ENCODE measurements around the gene PRDM16.

PRDM16 gene

GRCh38 chr1:3068564-3069431, at the start of gene PRDM16:
PRDM16 (plus strand) TSS chr1:3069203; CDS start chr1:3069260, 57 bp downstream.
- intact Hi-C loops (cut with micrococcal nuclease): no loop called here
- H3K27me3 Mint-ChIP-seq: peaks cover 65% of the 10 kb centered on the region
- H3K9me3 Mint-ChIP-seq: no peaks in the 10 kb centered on the region
- H3K4me3 Mint-ChIP-seq: peak within 1 kb of the TSS; percentile 55
- H3K4me1 Mint-ChIP-seq (ENCODE audit: low read depth): no peaks in the 10 kb centered on the region
- no peaks in the 10 kb centered on the region for H3K36me3 Mint-ChIP-seq (ENCODE audit: low read depth)
- no peak within 1 kb of the TSS for H3K27ac Mint-ChIP-seq

- intact Hi-C loops (cut with micrococcal nuclease): no loop called here
- H3K4me3 Mint-ChIP-seq: no peak overlapping the region
- H3K36me3 Mint-ChIP-seq (ENCODE audit: low read depth): no peaks in the 10 kb centered on the region
- no peak overlapping the region for H3K27ac Mint-ChIP-seq
- H3K9me3 Mint-ChIP-seq: no peaks in the 10 kb centered on the region
- H3K4me1 Mint-ChIP-seq (ENCODE audit: low read depth): no peaks in the 10 kb centered on the region
- no peaks in the 10 kb centered on the region for H3K27me3 Mint-ChIP-seq
Observed at GRCh38 chr1:3019516-3020051, 49.4 kb upstream of the PRDM16 start.

- intact Hi-C loops (cut with micrococcal nuclease): no loop called here
- Mint-ChIP-seq H3K4me3 (no peak overlapping the region), H3K9me3 (no peaks in the 10 kb centered on the region), H3K27ac (no peak overlapping the region), H3K36me3 (ENCODE audit: low read depth) (no peaks in the 10 kb centered on the region), H3K4me1 (ENCODE audit: low read depth) (no peaks in the 10 kb centered on the region), H3K27me3 (no peaks in the 10 kb centered on the region)
Observed at GRCh38 chr1:3020263-3020909, 48.6 kb upstream of the PRDM16 start.

GRCh38 chr1:3021233-3021671, 47.8 kb upstream of the PRDM16 start, which contains the start of gene ACTRT2:
ACTRT2 (plus strand) TSS chr1:3021467; CDS start chr1:3021687, 220 bp downstream.
- no peak within 1 kb of the TSS for H3K4me3 Mint-ChIP-seq
- H3K27ac Mint-ChIP-seq: no peak within 1 kb of the TSS
- no peaks in the 10 kb centered on the region for H3K9me3 Mint-ChIP-seq
- H3K27me3 Mint-ChIP-seq: no peaks in the 10 kb centered on the region
- intact Hi-C loops (cut with micrococcal nuclease): no loop called here
- H3K4me1 Mint-ChIP-seq (ENCODE audit: low read depth): no peaks in the 10 kb centered on the region
- no peaks in the 10 kb centered on the region for H3K36me3 Mint-ChIP-seq (ENCODE audit: low read depth)

- H3K27ac Mint-ChIP-seq: no peak overlapping the region
- no peaks in the 10 kb centered on the region for H3K9me3 Mint-ChIP-seq
- no peaks in the 10 kb centered on the region for H3K4me1 Mint-ChIP-seq (ENCODE audit: low read depth)
- no peaks in the 10 kb centered on the region for H3K27me3 Mint-ChIP-seq
- intact Hi-C loops (cut with micrococcal nuclease): no loop called here
- no peak overlapping the region for H3K4me3 Mint-ChIP-seq
- no peaks in the 10 kb centered on the region for H3K36me3 Mint-ChIP-seq (ENCODE audit: low read depth)
Observed at GRCh38 chr1:3021801-3022401, 47.1 kb upstream of the PRDM16 start.

GRCh38 chr1:3022511-3022973, 46.5 kb upstream of the PRDM16 start:
- H3K4me3 Mint-ChIP-seq: no peak overlapping the region
- H3K9me3 Mint-ChIP-seq: no peaks in the 10 kb centered on the region
- intact Hi-C loops (cut with micrococcal nuclease): no loop called here
- H3K4me1 Mint-ChIP-seq (ENCODE audit: low read depth): no peaks in the 10 kb centered on the region
- no peaks in the 10 kb centered on the region for H3K36me3 Mint-ChIP-seq (ENCODE audit: low read depth)
- no peaks in the 10 kb centered on the region for H3K27me3 Mint-ChIP-seq
- H3K27ac Mint-ChIP-seq: no peak overlapping the region

- intact Hi-C loops (cut with micrococcal nuclease): no loop called here
- Mint-ChIP-seq H3K27me3 (no peaks in the 10 kb centered on the region), H3K27ac (no peak overlapping the region), H3K4me1 (ENCODE audit: low read depth) (no peaks in the 10 kb centered on the region), H3K36me3 (ENCODE audit: low read depth) (no peaks in the 10 kb centered on the region), H3K9me3 (no peaks in the 10 kb centered on the region), H3K4me3 (no peak overlapping the region)
Observed at GRCh38 chr1:3022976-3023375, 46.0 kb upstream of the PRDM16 start.

- Mint-ChIP-seq H3K27me3 (peaks cover 2% of the 10 kb centered on the region), H3K36me3 (ENCODE audit: low read depth) (no peaks in the 10 kb centered on the region), H3K9me3 (no peaks in the 10 kb centered on the region), H3K27ac (no peak overlapping the region), H3K4me3 (no peak overlapping the region), H3K4me1 (ENCODE audit: low read depth) (no peaks in the 10 kb centered on the region)
- intact Hi-C loops (cut with micrococcal nuclease): no loop called here
Observed at GRCh38 chr1:3024019-3024418, 45.0 kb upstream of the PRDM16 start.

- Mint-ChIP-seq H3K4me3 (no peak overlapping the region), H3K9me3 (no peaks in the 10 kb centered on the region), H3K27ac (no peak overlapping the region), H3K27me3 (peaks cover 2% of the 10 kb centered on the region), H3K36me3 (ENCODE audit: low read depth) (no peaks in the 10 kb centered on the region), H3K4me1 (ENCODE audit: low read depth) (no peaks in the 10 kb centered on the region)
- intact Hi-C loops (cut with micrococcal nuclease): no loop called here
Observed at GRCh38 chr1:3024588-3024987, 44.4 kb upstream of the PRDM16 start.

- Mint-ChIP-seq H3K4me1 (ENCODE audit: low read depth) (no peaks in the 10 kb centered on the region), H3K4me3 (no peak overlapping the region), H3K9me3 (no peaks in the 10 kb centered on the region), H3K27ac (no peak overlapping the region), H3K27me3 (peaks cover 2% of the 10 kb centered on the region), H3K36me3 (ENCODE audit: low read depth) (no peaks in the 10 kb centered on the region)
- intact Hi-C loops (cut with micrococcal nuclease): no loop called here
Observed at GRCh38 chr1:3026124-3026523, 42.9 kb upstream of the PRDM16 start.

GRCh38 chr1:3026581-3027391, 42.2 kb upstream of the PRDM16 start:
- intact Hi-C loops (cut with micrococcal nuclease): no loop called here
- H3K27me3 Mint-ChIP-seq: peaks cover 2% of the 10 kb centered on the region
- no peaks in the 10 kb centered on the region for H3K4me1 Mint-ChIP-seq (ENCODE audit: low read depth)
- no peaks in the 10 kb centered on the region for H3K36me3 Mint-ChIP-seq (ENCODE audit: low read depth)
- H3K9me3 Mint-ChIP-seq: no peaks in the 10 kb centered on the region
- no peak overlapping the region for H3K4me3 Mint-ChIP-seq
- no peak overlapping the region for H3K27ac Mint-ChIP-seq

GRCh38 chr1:3027611-3028371, 41.2 kb upstream of the PRDM16 start:
- Mint-ChIP-seq H3K4me1 (ENCODE audit: low read depth) (no peaks in the 10 kb centered on the region), H3K9me3 (no peaks in the 10 kb centered on the region), H3K27me3 (peaks cover 2% of the 10 kb centered on the region), H3K36me3 (ENCODE audit: low read depth) (no peaks in the 10 kb centered on the region), H3K27ac (no peak overlapping the region), H3K4me3 (no peak overlapping the region)
- intact Hi-C loops (cut with micrococcal nuclease): no loop called here

Data from dendritic cell treated with granulocyte-macrophage colony-stimulating factor and Interleukin-4, amounts not matched to agents 40 ng/mL and 50 ng/mL, for 4 days (primary cell).